K562 treated with DMSO at 1 percent for 4 hours (cell line): ENCODE measurements around the gene GATA1. TPM values are rescaled to one million over a fixed set of nuclear protein-coding genes. Genes with fewer than 3 reads are reported as not detected.

Experiments used
- total RNA-seq: library from RNA; unstranded; fragments of 300-600 nt; gene quantifications from 2 replicates; pipeline ENCODE4 v1.2.3, GENCODE V29; 2022; ENCODE audit not compliant: insufficient read depth

GATA1 gene
- total RNA-seq = 165 and 191 TPM in 2 replicates

GRCh38 chrX:48786341-48786800, at the start of gene GATA1:
Gene GATA1 (plus strand): TSS chrX:48786590. CDS start chrX:48791110, 4,520 bp downstream.

DNA sequence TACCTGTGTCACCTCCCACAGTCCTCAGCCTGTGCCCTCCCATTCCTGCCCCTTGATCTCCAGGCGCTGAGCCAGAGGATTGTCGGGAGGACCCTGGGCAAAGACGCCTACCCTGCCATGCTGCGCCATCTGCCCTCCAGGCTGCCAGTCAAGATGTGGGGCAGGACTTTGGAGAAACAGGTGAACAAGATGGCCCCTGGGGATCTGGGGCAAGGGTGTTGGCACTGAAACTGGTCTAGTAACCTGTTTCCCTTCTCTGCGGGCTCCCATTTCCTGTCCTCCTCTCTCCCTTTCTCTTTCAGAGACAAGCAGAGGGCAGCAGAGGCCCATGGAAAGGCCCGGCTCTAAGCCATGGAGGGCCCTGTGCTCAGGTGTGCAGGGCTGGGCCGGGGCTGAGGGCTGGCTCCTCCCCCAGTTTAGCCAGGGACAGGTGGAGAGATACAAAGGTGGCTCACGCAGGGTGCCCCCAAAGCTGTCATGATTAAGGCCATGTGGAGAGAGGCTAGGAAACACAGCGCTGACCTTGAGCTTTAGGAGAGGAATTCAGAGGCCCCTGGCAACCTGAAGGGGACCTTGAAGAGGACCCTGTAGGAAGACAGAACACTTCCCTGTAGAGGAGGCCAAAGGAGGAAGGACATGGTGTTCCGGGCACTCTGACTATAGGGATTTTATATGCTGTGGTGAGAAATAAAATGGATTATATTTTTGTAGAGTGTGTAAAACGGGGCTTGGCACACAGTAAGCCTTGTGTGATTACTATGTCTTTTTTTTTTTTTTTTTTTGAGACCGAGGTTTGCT, 24.5 kb upstream of the GATA1 start, which contains the start of gene GLOD5:
Gene GLOD5 (plus strand): TSS at position 74 of the 798 bp plus-strand sequence. CDS start 44 bp downstream, at position 118.

GRCh38 chrX:48801280-48802088, 15.1 kb downstream of the GATA1 start, which contains the start of gene HDAC6:
Gene HDAC6 (plus strand): TSS chrX:48802067. CDS start chrX:48802693, 626 bp downstream.

GRCh38 chrX:48826135-48826875, 39.9 kb downstream of the GATA1 start, which contains the start of gene ERAS:
Gene ERAS (plus strand): TSS chrX:48826513. CDS start chrX:48829124, 2,611 bp downstream.

GRCh38 chrX:48835524-48836329, 49.3 kb downstream of the GATA1 start, which contains the start of gene PCSK1N:
Gene PCSK1N (minus strand): TSS chrX:48835610. CDS start chrX:48835532, 78 bp downstream.

Other genes with a start within 250 kb of the GATA1 start
- 3.7 and 6.1 TPM in 2 replicates for gene TBC1D25, start 246.9 kb upstream of the GATA1 start, total RNA-seq
- gene RBM3, start 212.1 kb upstream of the GATA1 start, total RNA-seq = 84.3 and 113 TPM in 2 replicates
- 73.3 and 106 TPM in 2 replicates for gene WDR13, start 189.1 kb upstream of the GATA1 start, total RNA-seq
- 15.4 and 17.8 TPM in 2 replicates for gene WAS, start 102.8 kb upstream of the GATA1 start, total RNA-seq
- gene SUV39H1, start 89.9 kb upstream of the GATA1 start, total RNA-seq = 23.5 and 27.2 TPM in 2 replicates
- 4.4 TPM in 1 of 2 replicates, not detected in the other for gene GLOD5, start 24.8 kb upstream of the GATA1 start, total RNA-seq
- 61.7 and 64.6 TPM in 2 replicates for gene HDAC6, start 15.5 kb downstream of the GATA1 start, total RNA-seq
- gene ERAS, start 39.9 kb downstream of the GATA1 start, total RNA-seq = not detected in 2 replicates
- 2.7 TPM in 1 of 2 replicates, not detected in the other for gene PCSK1N, start 49.0 kb downstream of the GATA1 start, total RNA-seq
- gene TIMM17B, start 111.2 kb downstream of the GATA1 start, total RNA-seq = 197 and 214 TPM in 2 replicates
- gene PQBP1, start 111.3 kb downstream of the GATA1 start, total RNA-seq = 194 and 217 TPM in 2 replicates
- 30.7 and 31.4 TPM in 2 replicates for gene SLC35A2, start 125.1 kb downstream of the GATA1 start, total RNA-seq
- 84.9 and 120 TPM in 2 replicates for gene PIM2, start 132.4 kb downstream of the GATA1 start, total RNA-seq
- 73.0 and 87.7 TPM in 2 replicates for gene OTUD5, start 171.0 kb downstream of the GATA1 start, total RNA-seq
- gene KCND1, start 185.3 kb downstream of the GATA1 start, total RNA-seq = 3.4 and 3.8 TPM in 2 replicates
- 26.9 and 27.0 TPM in 2 replicates for gene GRIPAP1, start 215.7 kb downstream of the GATA1 start, total RNA-seq